Suprapubic skin (tissue), 4 donors: Measurements from ENCODE around the gene CLSTN3.

Experiments
- EP300 ChIP-seq: sonication (generic); formaldehyde crosslinking; IDR thresholded peaks from one replicate; pipeline ENCODE4 v1.6.1; 2017; ENCODE audit warnings: antibody characterized with exemption
- POLR2A ChIP-seq, 2 donors: fragments of 450-650 bp; IDR thresholded peaks; one replicate each; pipeline ENCODE4 v1.6.1; 2017; ENCODE audit warnings: antibody characterized with exemption in 2 of 2, mild to moderate bottlenecking in 2 of 2, moderate library complexity in 2 of 2
- POLR2AphosphoS5 ChIP-seq, 3 donors: sonication (generic); formaldehyde crosslinking; IDR thresholded peaks; one replicate each; pipeline ENCODE4 v1.6.1; 2017; ENCODE audit warnings: antibody characterized with exemption in 3 of 3
- TF ChIP-seq, protein P1 (sequence below), 2 donors: fragments of 200-600 bp in 1 of 2; fragments of 450-650 bp in 1 of 2; sonication (generic) in 1 of 2; IDR thresholded peaks; one replicate each; pipeline ENCODE4 v1.5.1; 2016 to 2019; ENCODE audit warnings: antibody characterized with exemption in 2 of 2, mild to moderate bottlenecking in 1 of 2, moderate library complexity in 1 of 2

DNA sequence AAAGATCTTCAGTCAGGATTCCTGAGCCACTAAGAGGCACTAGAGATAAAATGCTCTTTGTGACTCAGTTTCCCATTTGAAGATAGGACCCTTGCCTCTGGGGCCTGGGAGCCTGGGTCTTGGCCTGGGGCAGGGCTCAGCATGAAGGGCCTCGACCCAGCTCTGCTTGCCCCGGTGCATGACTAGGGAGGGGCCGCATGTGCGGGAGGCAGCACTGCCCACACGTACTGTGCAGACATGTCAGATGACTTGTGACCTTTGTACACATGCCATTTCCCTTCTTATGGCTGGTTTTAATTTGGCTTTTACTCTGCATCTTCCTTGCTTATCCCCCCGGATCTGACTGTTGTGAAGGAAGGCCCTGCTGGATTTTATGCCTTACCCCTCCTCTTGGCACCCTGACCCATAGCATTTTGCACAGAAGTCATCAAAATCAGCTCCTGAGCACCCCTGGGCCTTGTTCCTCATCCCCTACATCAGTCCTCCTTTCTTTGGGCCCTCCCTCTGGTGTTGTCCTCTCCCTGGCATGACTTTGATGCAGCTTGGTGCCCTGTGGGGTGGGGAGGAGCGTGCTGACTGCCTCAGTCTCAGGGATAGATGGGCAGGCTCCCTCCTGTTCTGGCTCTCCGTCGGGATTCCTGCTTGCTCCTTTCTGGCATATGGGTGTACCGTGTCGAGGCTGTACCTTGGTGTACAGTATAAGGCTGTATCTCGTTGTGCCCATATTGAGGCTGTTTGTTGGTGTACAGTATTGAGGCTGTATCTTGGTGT is 4.4 kb downstream of the CLSTN3 start:
- TF ChIP-seq, protein P1, sequence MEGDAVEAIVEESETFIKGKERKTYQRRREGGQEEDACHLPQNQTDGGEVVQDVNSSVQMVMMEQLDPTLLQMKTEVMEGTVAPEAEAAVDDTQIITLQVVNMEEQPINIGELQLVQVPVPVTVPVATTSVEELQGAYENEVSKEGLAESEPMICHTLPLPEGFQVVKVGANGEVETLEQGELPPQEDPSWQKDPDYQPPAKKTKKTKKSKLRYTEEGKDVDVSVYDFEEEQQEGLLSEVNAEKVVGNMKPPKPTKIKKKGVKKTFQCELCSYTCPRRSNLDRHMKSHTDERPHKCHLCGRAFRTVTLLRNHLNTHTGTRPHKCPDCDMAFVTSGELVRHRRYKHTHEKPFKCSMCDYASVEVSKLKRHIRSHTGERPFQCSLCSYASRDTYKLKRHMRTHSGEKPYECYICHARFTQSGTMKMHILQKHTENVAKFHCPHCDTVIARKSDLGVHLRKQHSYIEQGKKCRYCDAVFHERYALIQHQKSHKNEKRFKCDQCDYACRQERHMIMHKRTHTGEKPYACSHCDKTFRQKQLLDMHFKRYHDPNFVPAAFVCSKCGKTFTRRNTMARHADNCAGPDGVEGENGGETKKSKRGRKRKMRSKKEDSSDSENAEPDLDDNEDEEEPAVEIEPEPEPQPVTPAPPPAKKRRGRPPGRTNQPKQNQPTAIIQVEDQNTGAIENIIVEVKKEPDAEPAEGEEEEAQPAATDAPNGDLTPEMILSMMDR (IDR thresholded peaks at IDR 0.05): no peak
- TF ChIP-seq POLR2A (IDR thresholded peaks at IDR 0.05): no peak
- no peak for TF ChIP-seq POLR2AphosphoS5 (IDR thresholded peaks at IDR 0.05)
- TF ChIP-seq EP300: no peak
